HG03064 (cell line): ENCODE data around the gene OR2J2.
"Not testable (repeated sequence)": the region's sequence is repeated elsewhere in the genome, so short reads cannot be mapped to it uniquely, and the experiment has no call there.

Source experiments
- ATAC-seq: cut with Tn5 transposase; IDR thresholded peaks from one replicate; pipeline ENCODE4 v1.9.1; 2021; ENCODE audit warnings: low read depth; ENCODE audit not compliant: unreplicated experiment

The OR2J2 gene

DNA sequence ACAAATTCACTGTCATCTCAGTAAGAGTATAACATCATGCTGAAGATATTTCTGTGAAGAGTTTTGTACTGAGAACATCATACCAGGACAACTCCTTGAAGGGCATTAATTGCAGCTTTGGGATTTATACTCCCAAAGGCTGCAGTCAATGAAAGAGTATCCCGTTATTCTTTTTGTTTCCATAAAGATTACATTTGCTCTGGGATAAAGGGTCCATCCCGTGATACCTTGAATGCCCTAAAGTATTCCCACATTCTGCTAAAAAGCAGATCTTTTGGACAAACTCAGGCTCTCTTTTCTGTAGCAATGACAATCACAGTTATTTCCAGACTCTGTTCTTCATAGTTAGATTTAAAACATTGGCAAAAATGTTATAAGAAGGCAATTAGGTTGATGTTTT lies at the start of gene OR2J2:
Gene OR2J2, plus strand, starts transcription at position 301 of the 400 bp plus-strand sequence. CDS start 2,729 bp downstream, outside the sequence.
- not testable (repeated sequence) for ATAC-seq

DNA sequence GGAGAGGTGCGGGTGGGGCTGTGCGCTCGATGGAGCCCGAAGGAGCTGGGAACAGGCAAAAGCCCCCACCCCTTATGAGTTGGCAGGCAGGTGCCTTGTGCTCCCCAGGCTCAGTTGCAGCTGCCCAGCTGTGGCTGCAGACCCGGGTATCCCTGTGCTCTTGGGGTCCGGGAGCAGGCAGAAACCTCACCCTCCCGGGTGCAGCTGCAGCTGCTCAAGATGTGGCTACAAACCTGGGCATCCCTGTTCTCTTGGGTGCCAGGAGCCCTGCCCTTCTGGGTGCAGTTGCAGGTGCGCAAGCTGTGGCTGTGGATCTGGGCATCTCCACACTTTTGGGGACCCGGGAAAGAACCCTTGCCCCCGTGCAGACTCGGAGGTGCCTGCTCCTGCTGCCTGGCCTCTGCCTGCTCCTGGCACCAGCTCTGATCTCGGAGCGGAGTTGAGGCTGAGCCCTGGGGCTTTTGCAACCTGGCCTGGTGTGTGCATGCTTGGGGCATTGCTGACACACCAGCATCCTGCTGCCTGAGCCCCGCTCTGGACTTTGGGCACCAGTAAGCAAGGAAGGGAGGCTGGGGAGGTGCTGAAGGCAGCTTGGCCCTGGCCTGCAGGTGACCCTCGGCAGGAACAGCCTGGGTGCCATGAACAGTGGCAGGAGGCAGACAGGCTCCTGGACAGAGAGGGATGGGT lies 41.2 kb upstream of the OR2J2 start:
- no peak for ATAC-seq

DNA sequence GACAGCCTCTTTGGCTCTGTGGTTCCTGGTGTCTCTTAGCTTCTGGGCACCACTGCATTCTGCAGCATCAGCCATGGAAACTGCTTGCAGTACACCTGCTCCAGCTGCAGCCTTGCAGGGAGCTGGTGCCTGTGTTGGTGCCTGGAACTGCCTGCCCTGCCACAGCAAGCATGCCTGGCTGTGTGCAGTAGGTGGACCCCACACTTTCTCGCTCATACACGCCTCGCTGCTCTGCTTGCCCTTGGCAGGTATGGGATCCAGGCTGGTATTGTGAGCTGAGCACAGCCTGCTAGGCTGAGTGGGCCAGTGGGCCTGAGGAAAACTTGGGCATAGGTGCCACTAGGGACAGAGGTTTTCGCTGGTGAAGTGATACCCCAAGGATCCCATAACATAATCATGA lies 40.1 kb upstream of the OR2J2 start:
- ATAC-seq = no peak

GRCh38 chr6:29131691-29132090 lies 39.0 kb upstream of the OR2J2 start:
- no peak for ATAC-seq

GRCh38 chr6:29137724-29138123 lies 33.0 kb upstream of the OR2J2 start:
- no peak for ATAC-seq

DNA sequence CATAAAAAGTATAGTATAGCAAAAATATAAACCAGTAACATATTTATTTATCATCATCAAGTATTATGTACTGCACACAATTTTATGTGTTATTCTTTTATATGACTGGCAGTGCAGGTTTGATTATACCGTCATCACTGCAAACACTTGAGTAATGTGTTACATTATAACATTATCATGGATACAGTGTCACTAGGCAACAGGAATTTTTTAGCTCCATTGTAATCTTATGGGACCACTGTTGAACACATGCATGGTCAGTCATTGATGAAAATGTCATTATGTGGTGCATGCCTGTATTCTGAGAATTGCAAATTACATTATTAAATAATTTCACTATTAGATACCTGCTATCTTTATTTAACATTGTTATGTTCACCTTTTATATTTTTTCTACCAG lies 29.1 kb upstream of the OR2J2 start:
- ATAC-seq = no peak

- no peak for ATAC-seq
Observed at GRCh38 chr6:29142309-29142708, 28.4 kb upstream of the OR2J2 start.

DNA sequence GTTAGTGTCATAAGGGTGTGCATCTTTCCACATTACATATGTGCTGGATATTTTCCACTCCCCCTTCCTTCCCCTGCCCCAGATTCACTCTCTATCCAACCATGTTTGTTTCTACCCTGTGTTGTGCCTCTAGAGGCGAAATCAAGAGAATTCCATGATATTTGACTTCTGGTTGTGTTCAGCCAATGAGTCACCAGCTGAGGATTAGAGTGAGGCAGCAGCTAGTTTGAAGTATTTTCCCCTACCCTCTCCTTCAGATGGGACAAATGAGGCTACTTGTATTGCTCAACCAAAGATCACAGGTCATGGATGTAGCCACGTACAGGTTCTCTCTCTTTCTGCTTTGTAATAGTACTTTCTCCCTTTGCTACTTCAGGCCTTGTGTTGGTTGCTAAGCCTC lies 24.5 kb upstream of the OR2J2 start:
- no peak for ATAC-seq

DNA sequence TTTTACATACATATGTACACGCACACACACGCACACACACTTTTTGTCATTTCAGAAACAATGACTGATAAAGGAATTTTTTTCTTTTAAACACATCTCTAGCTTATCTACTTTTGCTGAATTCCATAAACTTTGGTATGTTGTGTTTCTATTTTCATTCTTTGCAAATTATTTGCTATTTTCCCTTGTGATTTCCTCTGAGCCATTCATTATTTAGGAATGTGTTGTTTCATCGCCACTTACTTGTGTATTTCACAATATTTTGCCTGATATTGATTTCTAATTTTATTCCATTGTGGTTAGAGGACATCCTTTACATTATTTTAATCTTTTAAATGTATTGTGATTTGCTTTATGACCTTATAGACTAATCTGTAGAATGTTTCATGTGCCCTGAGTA lies 23.6 kb upstream of the OR2J2 start:
- ATAC-seq = no peak

- ATAC-seq = not testable (repeated sequence)
Observed at GRCh38 chr6:29149444-29149843, 21.3 kb upstream of the OR2J2 start.

GRCh38 chr6:29153083-29153482 lies 17.6 kb upstream of the OR2J2 start:
- ATAC-seq = no peak

DNA sequence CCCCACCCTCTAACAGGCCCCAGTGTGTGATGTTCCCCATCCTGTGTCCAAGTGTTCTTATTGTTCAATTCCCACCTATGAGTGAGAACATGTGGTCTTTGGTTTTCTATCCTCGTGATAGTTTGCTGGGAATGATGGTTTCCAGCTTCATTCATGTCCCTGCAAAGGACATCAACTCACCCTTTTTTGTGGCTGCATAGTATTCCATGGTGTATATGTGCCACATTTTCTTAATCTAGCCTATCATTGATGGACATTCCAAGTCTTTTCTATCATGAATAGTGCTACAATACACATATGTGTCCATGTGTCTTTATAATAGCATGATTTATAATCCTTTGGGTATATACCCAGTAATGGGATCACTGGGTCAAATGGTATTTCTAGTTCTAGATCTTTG lies 15.5 kb upstream of the OR2J2 start:
- ATAC-seq = not testable (repeated sequence)

DNA sequence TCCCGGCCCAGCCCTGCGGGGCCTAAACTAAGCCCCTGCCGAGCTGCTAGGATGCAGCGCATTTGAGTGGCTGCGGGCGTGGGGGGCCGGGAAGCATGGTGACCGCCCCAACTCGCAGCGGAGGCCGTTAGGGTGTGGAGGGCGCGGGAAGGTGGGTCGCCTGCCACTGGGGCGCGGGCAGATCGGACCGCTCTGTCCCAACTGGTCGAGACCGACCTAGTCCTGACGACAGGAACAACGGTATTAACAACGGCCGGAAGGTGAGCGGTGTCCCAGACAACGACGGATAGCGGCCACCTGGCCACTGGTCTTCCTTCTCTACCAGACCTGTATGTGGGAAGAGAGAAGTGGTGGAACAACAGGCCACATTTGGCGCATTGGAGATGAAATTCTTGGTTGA lies 10.8 kb upstream of the OR2J2 start:
- not testable (repeated sequence) for ATAC-seq

GRCh38 chr6:29165571-29165970 lies 5.1 kb upstream of the OR2J2 start:
- not testable (repeated sequence) for ATAC-seq

GRCh38 chr6:29171736-29172135 lies 1.0 kb downstream of the OR2J2 start:
- no peak for ATAC-seq

- no peak for ATAC-seq
Observed at GRCh38 chr6:29183594-29183993, 12.9 kb downstream of the OR2J2 start.

GRCh38 chr6:29188659-29189058 lies 18.0 kb downstream of the OR2J2 start:
- ATAC-seq = not testable (repeated sequence)

DNA sequence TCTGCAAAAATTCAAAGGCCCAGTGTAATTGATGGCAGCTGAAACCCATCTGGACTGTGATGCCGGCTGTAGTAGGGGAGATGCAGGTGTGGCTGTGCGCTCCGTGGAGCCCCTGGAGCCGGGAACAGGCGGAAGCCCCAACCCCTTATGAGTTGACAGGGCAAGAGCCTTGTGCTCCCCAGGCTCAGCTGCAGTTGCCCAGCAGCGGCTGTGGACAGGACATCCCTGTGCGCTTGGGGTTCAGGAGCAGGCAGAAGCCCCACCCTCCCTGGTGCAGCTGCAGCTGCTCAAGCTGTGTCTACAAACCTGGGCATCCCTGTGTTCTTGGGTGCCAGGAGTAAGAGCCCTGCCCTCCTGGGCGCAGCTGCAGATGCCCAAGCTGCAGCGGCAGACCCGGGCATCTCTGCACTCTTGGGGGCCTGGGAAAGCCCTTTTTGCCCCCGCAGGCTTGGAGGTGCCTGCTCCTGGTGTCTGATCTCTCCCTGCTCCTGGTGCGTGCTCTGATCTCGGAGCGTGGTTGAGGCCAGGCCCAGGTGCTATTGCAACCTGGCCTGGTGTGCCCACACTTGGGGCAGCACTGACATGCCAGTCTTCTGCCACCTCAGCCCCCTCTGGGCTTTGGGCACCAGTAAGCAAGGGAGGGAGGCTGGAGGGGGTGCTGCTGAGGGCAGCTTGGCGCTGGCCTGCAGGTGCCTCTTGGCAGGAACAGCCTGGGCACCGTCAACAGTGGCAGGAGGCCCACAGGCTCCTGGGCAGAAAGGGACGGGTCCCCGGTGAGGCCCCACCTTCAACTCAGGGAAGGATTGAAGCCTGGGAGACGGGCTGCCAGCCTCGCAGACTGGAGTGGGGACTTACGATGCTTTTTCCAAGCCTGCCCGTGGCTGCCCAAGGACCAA lies 30.3 kb downstream of the OR2J2 start:
- ATAC-seq = no peak

DNA sequence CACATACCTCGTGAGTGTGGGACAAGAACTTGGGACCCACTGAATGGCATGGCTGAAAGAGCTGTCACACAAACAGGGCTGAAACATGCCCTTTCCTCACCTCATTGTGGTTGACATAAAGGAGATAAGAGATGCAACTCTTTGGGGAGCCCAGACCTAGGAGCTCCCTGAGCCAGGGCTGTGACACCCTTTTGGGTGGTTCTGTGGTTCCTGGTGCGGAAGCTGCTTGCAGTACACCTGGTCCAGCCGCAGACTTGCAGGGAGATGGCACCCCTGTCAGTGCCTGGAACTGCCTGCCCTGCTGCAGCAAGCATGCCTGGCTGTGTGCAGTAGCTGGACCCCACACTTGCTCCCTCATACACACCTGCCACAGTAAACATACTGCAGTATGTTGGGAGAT lies 31.3 kb downstream of the OR2J2 start:
- ATAC-seq = no peak

DNA sequence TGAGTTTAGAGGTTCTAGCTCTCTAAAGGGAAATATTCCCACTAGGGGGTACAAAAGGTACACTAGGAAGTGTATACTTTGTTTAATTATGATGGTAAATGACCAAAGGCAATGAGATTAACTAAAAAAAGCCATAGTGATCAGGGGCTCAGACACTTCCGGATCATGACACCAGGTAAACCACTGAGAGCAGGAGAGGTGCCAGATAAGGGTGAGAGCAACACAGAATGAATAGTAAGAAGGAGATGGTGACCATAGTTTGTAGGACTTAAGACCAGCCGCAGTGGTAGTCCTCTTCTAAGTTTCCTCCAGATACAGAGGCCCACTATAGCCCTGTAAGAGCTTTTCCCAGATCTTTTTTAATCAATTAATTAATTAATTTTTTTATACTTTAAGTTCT lies 40.8 kb downstream of the OR2J2 start:
- no peak for ATAC-seq

GRCh38 chr6:29216528-29216927 lies 45.8 kb downstream of the OR2J2 start:
- ATAC-seq = no peak

- ATAC-seq = not testable (repeated sequence)
Observed at GRCh38 chr6:29217242-29217641, 46.5 kb downstream of the OR2J2 start.
